Measurements from ENCODE around the gene BAHCC1. TPM values are rescaled to one million over a fixed set of nuclear protein-coding genes. Genes with fewer than 3 reads are reported as not detected.

BAHCC1 gene
- total and polyA plus RNA-seq, 2 of the 4 experiments (the other 2 are of a cell fraction) = 0.36 to 7.8 TPM

DNA sequence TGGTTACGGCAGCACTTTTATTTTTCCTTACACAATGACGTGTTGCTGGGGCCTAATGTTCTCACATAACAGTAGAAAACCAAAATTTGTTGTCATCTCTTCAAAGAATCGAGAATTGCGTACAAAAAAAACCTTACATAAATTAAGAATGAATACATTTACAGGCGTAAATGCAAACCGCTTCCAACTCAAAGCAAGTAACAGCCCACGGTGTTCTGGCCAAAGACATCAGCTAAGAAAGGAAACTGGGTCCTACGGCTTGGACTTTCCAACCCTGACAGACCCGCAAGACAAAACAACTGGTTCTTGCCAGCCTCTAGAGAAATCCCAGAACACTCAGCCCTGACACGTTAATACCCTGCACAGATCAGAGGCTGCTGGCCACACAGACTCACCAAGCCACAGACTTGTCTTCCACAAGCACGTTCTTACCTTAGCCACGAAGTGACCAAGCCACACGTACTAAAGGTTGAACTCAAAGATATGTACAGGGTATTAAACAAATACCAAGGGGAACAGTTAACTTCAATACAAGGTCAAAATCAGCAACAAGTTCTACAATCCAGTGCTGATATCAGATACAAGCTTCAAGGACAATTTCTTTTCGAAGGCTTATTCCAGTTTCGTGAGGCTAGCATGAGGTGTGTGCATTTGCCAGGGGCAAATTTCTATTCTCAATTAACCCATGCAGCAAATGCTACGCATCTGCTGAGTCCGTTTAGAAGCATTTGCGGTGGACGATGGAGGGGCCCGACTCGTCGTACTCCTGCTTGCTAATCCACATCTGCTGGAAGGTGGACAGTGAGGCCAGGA is 114.9 kb downstream of the BAHCC1 start (continued):
- TF ChIP-seq RCOR1 (IDR thresholded peaks at IDR 0.05; ENCODE audit: insufficient replicate concordance, low read length) = no peak

DNA sequence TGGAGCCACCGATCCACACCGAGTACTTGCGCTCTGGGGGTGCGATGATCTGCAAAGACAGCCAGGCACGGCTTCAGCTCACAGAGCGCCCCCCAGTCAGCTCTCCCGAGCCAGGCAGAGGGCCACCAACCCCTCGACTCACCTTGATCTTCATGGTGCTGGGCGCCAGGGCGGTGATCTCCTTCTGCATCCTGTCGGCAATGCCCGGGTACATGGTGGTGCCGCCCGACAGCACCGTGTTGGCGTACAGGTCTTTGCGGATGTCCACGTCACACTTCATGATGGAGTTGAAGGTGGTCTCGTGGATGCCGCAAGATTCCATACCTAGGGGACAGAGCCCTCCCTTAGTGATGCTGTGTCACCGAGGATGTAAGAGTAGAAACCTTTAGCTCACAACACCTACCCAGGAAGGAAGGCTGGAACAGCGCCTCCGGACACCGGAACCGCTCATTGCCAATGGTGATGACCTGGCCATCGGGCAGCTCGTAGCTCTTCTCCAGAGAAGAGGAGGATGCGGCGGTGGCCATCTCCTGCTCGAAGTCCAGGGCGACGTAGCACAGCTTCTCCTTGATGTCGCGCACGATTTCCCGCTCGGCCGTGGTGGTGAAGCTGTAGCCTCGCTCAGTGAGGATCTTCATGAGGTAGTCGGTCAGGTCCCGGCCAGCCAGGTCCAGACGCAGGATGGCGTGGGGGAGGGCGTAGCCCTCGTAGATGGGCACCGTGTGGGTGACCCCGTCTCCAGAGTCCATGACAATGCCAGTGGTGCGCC is 115.7 kb downstream of the BAHCC1 start:
- Histone ChIP-seq H3K4me2 (ENCODE audit: low read depth, low read length) (peak overlapping the region; percentile 70), H2BK20ac (ENCODE audit: low read depth, low read length) (no peak overlapping the region), H3K9me1 (ENCODE audit: insufficient read depth, low read length) (no peaks in the 10 kb centered on the region), H3K4me3 (ENCODE audit: insufficient read depth, low read depth, low read length) (peak overlapping the region; percentile 79), H4K91ac (ENCODE audit: insufficient read depth, low read depth, low read length) (no peak overlapping the region), H2AK5ac (ENCODE audit: low read depth, low read length) (no peak overlapping the region), H3K14ac (replicated peaks; ENCODE audit: low read depth, low read length) (peak overlapping the region; percentile 93), H3K27ac (ENCODE audit: insufficient read depth, low read length) (peak overlapping the region; percentile 89), H3K56ac (ENCODE audit: extremely low read depth, insufficient read depth, low read length) (peak overlapping the region; percentile 88), H2BK120ac (ENCODE audit: low read depth, low read length) (no peak overlapping the region), H3K4me1 (ENCODE audit: control insufficient read depth, insufficient read depth, low read length) (peaks cover 2% of the 10 kb centered on the region), H3K4ac (ENCODE audit: low read depth, low read length) (peak overlapping the region; percentile 69), H2BK5ac (ENCODE audit: low read depth, low read length, poor library complexity, severe bottlenecking) (peak overlapping the region; percentile 75), H4K8ac (ENCODE audit: low read depth in 2 of 2, low read length in 2 of 2) (no peak overlapping the region), H2AFZ (replicated peaks; ENCODE audit: low read length, poor library complexity) (peak overlapping the region; percentile 75), H2AK9ac (replicated peaks; ENCODE audit: low read depth, low read length, poor library complexity) (peak overlapping the region; percentile 85), H3K79me1 (ENCODE audit: low read depth in 1 of 2, low read length in 2 of 2) (peaks cover 0 to 44% of the 10 kb centered on the region in 2 experiments; a peak in 2 of 4 replicates), H3K18ac (ENCODE audit: low read depth, low read length) (no peak overlapping the region; the same call in 1 of the 2 replicates), H3K27me3 (ENCODE audit: control insufficient read depth, insufficient read depth, low read length) (no peaks in the 10 kb centered on the region), H2BK15ac (ENCODE audit: low read depth, low read length) (no peak overlapping the region), H3K9ac (ENCODE audit: low read depth, low read length) (peak overlapping the region; percentile 98), H3K36me3 (ENCODE audit: control insufficient read depth, insufficient read depth, low read length) (peaks cover 37% of the 10 kb centered on the region), H4K20me1 (ENCODE audit: insufficient read depth, low read length) (peaks cover 61% of the 10 kb centered on the region), H4K5ac (ENCODE audit: low read depth, low read length) (no peak overlapping the region), H3K23ac (ENCODE audit: low read depth, low read length) (peak overlapping the region; percentile 86), H3K9me3 (ENCODE audit: control insufficient read depth, insufficient read depth, low read length) (no peaks in the 10 kb centered on the region)
- TF ChIP-seq POLR2A (IDR thresholded peaks at IDR 0.05; ENCODE audit: low read depth, low read length) = no peak; the same call in 1 of the 2 replicates
- no peak for TF ChIP-seq NFE2L2 (IDR thresholded peaks at IDR 0.05; ENCODE audit: low read depth, low read length)
- TF ChIP-seq, protein P1, sequence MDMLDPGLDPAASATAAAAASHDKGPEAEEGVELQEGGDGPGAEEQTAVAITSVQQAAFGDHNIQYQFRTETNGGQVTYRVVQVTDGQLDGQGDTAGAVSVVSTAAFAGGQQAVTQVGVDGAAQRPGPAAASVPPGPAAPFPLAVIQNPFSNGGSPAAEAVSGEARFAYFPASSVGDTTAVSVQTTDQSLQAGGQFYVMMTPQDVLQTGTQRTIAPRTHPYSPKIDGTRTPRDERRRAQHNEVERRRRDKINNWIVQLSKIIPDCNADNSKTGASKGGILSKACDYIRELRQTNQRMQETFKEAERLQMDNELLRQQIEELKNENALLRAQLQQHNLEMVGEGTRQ (IDR thresholded peaks at IDR 0.05; ENCODE audit: low read depth, low read length) = no peak
- no peak for TF ChIP-seq RAD21 (IDR thresholded peaks at IDR 0.05; ENCODE audit: low read length)
- TF ChIP-seq, protein P2, sequence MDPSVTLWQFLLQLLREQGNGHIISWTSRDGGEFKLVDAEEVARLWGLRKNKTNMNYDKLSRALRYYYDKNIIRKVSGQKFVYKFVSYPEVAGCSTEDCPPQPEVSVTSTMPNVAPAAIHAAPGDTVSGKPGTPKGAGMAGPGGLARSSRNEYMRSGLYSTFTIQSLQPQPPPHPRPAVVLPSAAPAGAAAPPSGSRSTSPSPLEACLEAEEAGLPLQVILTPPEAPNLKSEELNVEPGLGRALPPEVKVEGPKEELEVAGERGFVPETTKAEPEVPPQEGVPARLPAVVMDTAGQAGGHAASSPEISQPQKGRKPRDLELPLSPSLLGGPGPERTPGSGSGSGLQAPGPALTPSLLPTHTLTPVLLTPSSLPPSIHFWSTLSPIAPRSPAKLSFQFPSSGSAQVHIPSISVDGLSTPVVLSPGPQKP (IDR thresholded peaks at IDR 0.05; ENCODE audit: borderline replicate concordance, low read depth, low read length) = no peak
- TF ChIP-seq, protein P3, sequence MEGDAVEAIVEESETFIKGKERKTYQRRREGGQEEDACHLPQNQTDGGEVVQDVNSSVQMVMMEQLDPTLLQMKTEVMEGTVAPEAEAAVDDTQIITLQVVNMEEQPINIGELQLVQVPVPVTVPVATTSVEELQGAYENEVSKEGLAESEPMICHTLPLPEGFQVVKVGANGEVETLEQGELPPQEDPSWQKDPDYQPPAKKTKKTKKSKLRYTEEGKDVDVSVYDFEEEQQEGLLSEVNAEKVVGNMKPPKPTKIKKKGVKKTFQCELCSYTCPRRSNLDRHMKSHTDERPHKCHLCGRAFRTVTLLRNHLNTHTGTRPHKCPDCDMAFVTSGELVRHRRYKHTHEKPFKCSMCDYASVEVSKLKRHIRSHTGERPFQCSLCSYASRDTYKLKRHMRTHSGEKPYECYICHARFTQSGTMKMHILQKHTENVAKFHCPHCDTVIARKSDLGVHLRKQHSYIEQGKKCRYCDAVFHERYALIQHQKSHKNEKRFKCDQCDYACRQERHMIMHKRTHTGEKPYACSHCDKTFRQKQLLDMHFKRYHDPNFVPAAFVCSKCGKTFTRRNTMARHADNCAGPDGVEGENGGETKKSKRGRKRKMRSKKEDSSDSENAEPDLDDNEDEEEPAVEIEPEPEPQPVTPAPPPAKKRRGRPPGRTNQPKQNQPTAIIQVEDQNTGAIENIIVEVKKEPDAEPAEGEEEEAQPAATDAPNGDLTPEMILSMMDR (conservative IDR thresholded peaks at IDR 0.05; ENCODE audit: low read depth, low read length) = no peak
- TF ChIP-seq BHLHE40 (IDR thresholded peaks at IDR 0.05; ENCODE audit: low read depth, low read length) = no peak
- TF ChIP-seq MXI1 (IDR thresholded peaks at IDR 0.05; ENCODE audit: borderline replicate concordance, low read depth, low read length) = no peak
- TF ChIP-seq FOS (IDR thresholded peaks at IDR 0.05; ENCODE audit: low read depth, low read length) = no peak
- ATAC-seq (ENCODE audit: low read depth) = no peak
- intact Hi-C loops (cut with micrococcal nuclease) = no loop called here
- no peak for DNase-seq
- 0% methylated on average over 28 of the region's 48 CpGs; no CpG with 5 or more reads in 1 of the 2 experiments for WGBS, 2 experiments (ENCODE audit: extremely low coverage in 2 of 2, insufficient read length in 1 of 2)
- POLR2A ChIA-PET (ENCODE audit: unreplicated experiment) = interaction anchor here (0.6 to 1.1 kb wide), 4 partner anchors 11 to 38 kb away, joined by 3 to 4 read pairs (median 3); no protein-coding TSS in a partner anchor
- in situ Hi-C loops (cut with MboI; ENCODE audit: low sequenced_read_pairs) = no loop called here
- BruUV-seq (replicated peaks) = no TSS peak
- CTCF ChIA-PET = no interaction called here
- dilution Hi-C loops (cut with HindIII; ENCODE audit: low sequenced_read_pairs, unreplicated experiment) = no loop called here
